Adrenal gland (tissue), 5 donors: Measurements from ENCODE around the gene ARHGEF7.

Experiments used
- CTCF ChIP-seq, 6 experiments: fragments of 450-650 bp in 4 of 6; fragments of 200-600 bp in 2 of 6; sonication (generic) in 1 of 6; IDR thresholded peaks; 1 replicate in 5 of 6; 2 replicates in 1 of 6; pipeline versions ENCODE4 v1.5.1 to v1.8.0; 2016 to 2021; ENCODE audit warnings: antibody characterized with exemption in 6 of 6, mild to moderate bottlenecking in 2 of 6, moderate library complexity in 1 of 6
- POLR2A ChIP-seq, 2 donors: fragments of 450-650 bp; IDR thresholded peaks; one replicate each; pipeline ENCODE4 v1.6.1; 2017; ENCODE audit warnings: antibody characterized with exemption in 2 of 2, mild to moderate bottlenecking in 2 of 2, moderate library complexity in 1 of 2
- donor health status: DM: no; HTN: no; CAD: no.

DNA sequence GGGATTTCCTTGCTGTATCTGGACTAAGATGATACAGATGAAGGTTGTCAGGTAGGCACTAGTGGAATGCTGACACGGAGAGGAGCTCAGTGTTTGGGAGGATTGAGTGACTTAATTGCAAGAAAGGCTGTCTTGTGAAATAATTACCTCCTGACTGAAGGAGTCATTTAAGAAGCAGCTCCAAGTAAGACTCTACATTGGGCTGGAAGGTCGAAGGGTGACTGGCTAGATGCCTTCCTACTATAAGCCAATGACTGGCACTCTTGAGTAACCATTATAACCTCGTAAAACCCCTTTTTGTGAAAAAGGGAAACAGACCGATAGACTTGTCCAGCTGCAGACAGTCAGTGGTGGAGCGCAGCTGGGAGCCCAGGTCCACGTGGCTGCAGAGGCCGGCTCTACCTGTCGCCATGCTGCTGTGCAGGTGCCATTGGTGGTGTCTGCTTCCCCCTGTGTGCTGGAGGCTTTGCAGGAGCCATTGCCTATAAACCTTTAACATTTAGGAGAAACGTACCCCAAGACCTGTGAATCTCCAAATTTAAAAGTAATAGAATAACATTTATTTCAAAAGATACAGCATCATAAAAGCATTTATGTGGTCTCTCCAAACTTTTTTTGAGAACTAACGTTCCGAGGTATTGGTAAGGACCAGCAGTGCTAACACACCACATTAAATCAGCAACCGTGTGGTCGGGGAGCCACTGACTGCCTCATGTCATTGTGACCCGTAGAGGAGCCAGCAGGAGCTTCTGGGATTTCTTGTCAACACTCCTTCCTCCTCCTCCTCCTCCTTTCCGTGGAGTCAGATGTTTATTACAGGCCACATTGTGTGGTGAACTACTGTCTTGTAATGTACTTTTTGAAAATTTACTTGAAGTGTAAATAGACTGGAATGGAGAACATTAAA is 124.9 kb downstream of the ARHGEF7 start:
- TF ChIP-seq CTCF (IDR thresholded peaks at IDR 0.05) = no peak
- TF ChIP-seq POLR2A (IDR thresholded peaks at IDR 0.05) = no peak
